Testis (tissue), 3 donors: ENCODE data around the gene SESN3. TPM values are rescaled to one million over a fixed set of nuclear protein-coding genes. Genes with fewer than 3 reads are reported as not detected.
"Not testable (repeated sequence)": the region's sequence is repeated elsewhere in the genome, so short reads cannot be mapped to it uniquely, and the experiment has no call there.

Experiments
- DNase-seq: peaks from one replicate; pipeline ENCODE4 v3.0.0-alpha.2; 2019
- H3K27ac ChIP-seq, 2 donors: fragments of 200-600 bp; sonication (generic); one replicate each; pipeline ENCODE4 v1.5.1; 2019
- H3K27me3 ChIP-seq: fragments of 200-600 bp; sonication (generic); one replicate; pipeline ENCODE4 v1.5.1; 2019
- H3K36me3 ChIP-seq: fragments of 200-600 bp; sonication (generic); one replicate; pipeline ENCODE4 v1.5.1; 2017; ENCODE audit warnings: low read depth; ENCODE audit errors: missing control alignments
- H3K4me1 ChIP-seq: fragments of 200-600 bp; sonication (generic); one replicate; pipeline ENCODE4 v1.5.1; 2019
- H3K4me3 ChIP-seq, 2 donors: fragments of 200-600 bp; sonication (generic); one replicate each; pipeline ENCODE4 v1.5.1; 2017 to 2019
- H3K9me3 ChIP-seq: fragments of 200-600 bp; sonication (generic); one replicate; pipeline ENCODE4 v1.5.1; 2017
- POLR2A ChIP-seq: fragments of 450-650 bp; IDR thresholded peaks from one replicate; pipeline ENCODE4 v1.6.1; 2017; ENCODE audit warnings: antibody characterized with exemption, mild to moderate bottlenecking, moderate library complexity
- WGBS, 2 donors: methylation state at CpG; one replicate each; pipeline ENCODE4 v1.1.5; 2018; 5-methylcytosine and 5-hydroxymethylcytosine counted together
- intact Hi-C: fragments of 100-400 bp; cut with DNase I; formaldehyde crosslinking; loops from one replicate; pipeline ENCODE4 v1.15.1; 2023; ENCODE audit warnings: low total_unique reads
- polyA plus RNA-seq: library from polyadenylated mRNA; stranded (reverse); fragments of 350-450 nt; fragmentation: Illumina TruSeq; extraction: RNeasy Lipid Tissue Mini Kit (QIAGEN cat#74804); gene quantifications from one replicate; pipeline ENCODE4 v1.2.3, GENCODE V29; 2014; ENCODE audit warnings: low read depth, low replicate concordance; ENCODE audit not compliant: insufficient read depth
- total RNA-seq, 2 donors: library from RNA; depleted of rRNA; stranded (reverse); fragments of >200 nt; gene quantifications; one replicate each; pipeline ENCODE4 v1.2.3, GENCODE V29; 2016
- TF ChIP-seq, protein P1 (sequence below), 3 experiments: fragments of 450-650 bp in 2 of 3; fragments of 200-600 bp in 1 of 3; sonication (generic) in 1 of 3; IDR thresholded peaks; one replicate each; pipeline ENCODE4 v1.5.1; 2016 to 2019; ENCODE audit warnings: antibody characterized with exemption in 3 of 3, mild to moderate bottlenecking in 2 of 3, moderate library complexity in 1 of 3

SESN3 gene
- total and polyA plus RNA-seq, 3 donors from 2014 or later, result 27.5 to 106 (median 66.9) TPM

DNA sequence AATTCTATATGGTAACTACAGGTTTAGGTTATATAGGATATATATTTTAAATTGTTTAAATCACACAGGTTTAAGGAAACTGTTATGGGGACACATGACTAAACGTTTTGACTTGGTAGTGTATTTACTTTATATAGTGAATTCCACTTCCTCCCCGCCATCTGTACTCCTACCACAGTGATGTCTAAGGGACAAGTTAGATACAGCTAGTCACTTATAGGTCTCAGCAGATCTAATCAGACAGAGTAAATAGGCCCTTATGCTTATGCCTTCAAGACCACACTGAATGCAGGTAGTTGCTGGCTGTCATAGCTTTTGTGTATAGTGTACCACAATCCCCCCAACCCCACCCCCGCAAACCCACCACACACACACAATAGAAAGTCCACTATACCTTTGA is 8.2 kb downstream of the SESN3 start:
- no peaks in the 10 kb centered on the region for H3K9me3 ChIP-seq
- no peak for DNase-seq
- TF ChIP-seq, protein P1, sequence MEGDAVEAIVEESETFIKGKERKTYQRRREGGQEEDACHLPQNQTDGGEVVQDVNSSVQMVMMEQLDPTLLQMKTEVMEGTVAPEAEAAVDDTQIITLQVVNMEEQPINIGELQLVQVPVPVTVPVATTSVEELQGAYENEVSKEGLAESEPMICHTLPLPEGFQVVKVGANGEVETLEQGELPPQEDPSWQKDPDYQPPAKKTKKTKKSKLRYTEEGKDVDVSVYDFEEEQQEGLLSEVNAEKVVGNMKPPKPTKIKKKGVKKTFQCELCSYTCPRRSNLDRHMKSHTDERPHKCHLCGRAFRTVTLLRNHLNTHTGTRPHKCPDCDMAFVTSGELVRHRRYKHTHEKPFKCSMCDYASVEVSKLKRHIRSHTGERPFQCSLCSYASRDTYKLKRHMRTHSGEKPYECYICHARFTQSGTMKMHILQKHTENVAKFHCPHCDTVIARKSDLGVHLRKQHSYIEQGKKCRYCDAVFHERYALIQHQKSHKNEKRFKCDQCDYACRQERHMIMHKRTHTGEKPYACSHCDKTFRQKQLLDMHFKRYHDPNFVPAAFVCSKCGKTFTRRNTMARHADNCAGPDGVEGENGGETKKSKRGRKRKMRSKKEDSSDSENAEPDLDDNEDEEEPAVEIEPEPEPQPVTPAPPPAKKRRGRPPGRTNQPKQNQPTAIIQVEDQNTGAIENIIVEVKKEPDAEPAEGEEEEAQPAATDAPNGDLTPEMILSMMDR (IDR thresholded peaks at IDR 0.05), result no peak
- TF ChIP-seq POLR2A, result no peak
- no peak overlapping the region for H3K27ac ChIP-seq
- 71 to 75% methylated on average over 3 of the region's 3 CpGs for WGBS, 2 donors
- H3K36me3 ChIP-seq, result no peaks in the 10 kb centered on the region
- no peak overlapping the region for H3K4me3 ChIP-seq
- H3K27me3 ChIP-seq, result no peaks in the 10 kb centered on the region
- peaks cover 5% of the 10 kb centered on the region for H3K4me1 ChIP-seq
- intact Hi-C loops, result no loop called here

DNA sequence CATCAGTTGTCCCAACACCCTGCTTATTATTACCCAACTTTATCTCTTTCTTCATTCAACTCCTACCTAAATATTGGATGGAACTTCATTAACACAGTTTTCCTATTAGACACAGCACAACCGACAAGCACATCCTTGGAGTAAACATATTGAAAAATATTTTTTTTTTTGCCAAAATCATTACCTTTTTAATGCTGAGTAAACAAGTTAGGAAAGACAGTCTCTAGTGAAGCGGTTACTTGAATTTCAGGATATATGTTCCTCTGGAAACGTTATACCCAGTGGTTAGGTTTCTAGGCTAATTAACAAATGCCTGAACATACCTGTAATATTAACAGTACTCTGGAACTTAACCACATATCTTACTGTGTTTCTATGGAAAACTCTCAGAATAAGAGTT is 11.4 kb downstream of the SESN3 start:
- 85 to 92% methylated on average over 3 of the region's 3 CpGs for WGBS, 2 donors
- Histone ChIP-seq H3K36me3 (no peaks in the 10 kb centered on the region), H3K27me3 (no peaks in the 10 kb centered on the region), H3K27ac (no peak overlapping the region), H3K4me1 (peaks cover 5% of the 10 kb centered on the region), H3K9me3 (no peaks in the 10 kb centered on the region), H3K4me3 (no peak overlapping the region)
- intact Hi-C loops, result no loop called here
- DNase-seq, result no peak
- TF ChIP-seq POLR2A, result no peak
- TF ChIP-seq, protein P1 (IDR thresholded peaks at IDR 0.05), result no peak

DNA sequence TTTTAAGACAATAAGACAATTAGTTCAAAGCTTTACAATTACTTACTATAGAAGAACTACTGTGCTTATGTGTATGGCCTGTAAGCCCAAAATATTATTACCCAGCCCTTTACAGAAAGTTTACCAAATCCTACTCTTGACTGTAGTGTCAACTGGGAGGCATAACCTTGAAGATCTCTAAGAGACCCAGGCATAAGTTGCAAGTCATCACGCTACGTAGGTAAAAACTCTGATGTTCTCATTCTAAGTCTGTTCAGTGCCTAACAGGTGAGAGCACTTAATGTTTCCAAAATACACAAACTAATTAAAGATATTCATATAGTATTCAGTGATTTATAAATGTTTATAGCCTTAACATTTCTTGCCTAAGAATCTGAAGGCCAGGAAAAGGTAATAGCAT is 12.9 kb downstream of the SESN3 start:
- peaks cover 2% of the 10 kb centered on the region for H3K4me1 ChIP-seq
- 59 to 74% methylated on average over 2 of the region's 2 CpGs for WGBS, 2 donors
- no peaks in the 10 kb centered on the region for H3K36me3 ChIP-seq
- H3K4me3 ChIP-seq, result no peak overlapping the region
- TF ChIP-seq, protein P1 (IDR thresholded peaks at IDR 0.05), result no peak
- no peak for TF ChIP-seq POLR2A
- intact Hi-C loops, result no loop called here
- no peak overlapping the region for H3K27ac ChIP-seq
- no peak for DNase-seq
- no peaks in the 10 kb centered on the region for H3K27me3 ChIP-seq
- H3K9me3 ChIP-seq, result no peaks in the 10 kb centered on the region

DNA sequence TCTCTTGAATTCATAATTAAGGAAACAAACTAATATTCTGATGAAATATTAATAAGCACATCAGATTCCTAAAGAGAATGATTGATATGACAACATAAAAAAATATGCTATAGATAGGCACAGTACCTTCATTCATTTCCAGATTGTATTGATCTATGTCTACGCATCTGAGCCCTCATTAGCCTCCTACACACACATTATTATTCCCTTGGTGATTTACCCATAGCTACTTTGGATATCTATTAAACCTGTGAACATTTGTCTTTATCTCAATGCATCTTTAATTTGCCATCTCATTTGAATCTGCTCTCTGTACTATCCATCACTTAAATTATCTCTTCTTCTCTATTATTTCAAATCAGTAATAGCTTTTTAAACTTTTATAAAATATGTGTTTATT is 18.4 kb downstream of the SESN3 start:
- TF ChIP-seq POLR2A, result no peak
- TF ChIP-seq, protein P1 (IDR thresholded peaks at IDR 0.05), result no peak
- no peak overlapping the region for H3K4me3 ChIP-seq
- no peaks in the 10 kb centered on the region for H3K27me3 ChIP-seq
- no peak for DNase-seq
- no peaks in the 10 kb centered on the region for H3K4me1 ChIP-seq
- no peaks in the 10 kb centered on the region for H3K36me3 ChIP-seq
- no peak overlapping the region for H3K27ac ChIP-seq
- WGBS, 2 donors, result 45 to 94% methylated on average over 1 of the region's 1 CpG
- intact Hi-C loops, result no loop called here
- no peaks in the 10 kb centered on the region for H3K9me3 ChIP-seq

DNA sequence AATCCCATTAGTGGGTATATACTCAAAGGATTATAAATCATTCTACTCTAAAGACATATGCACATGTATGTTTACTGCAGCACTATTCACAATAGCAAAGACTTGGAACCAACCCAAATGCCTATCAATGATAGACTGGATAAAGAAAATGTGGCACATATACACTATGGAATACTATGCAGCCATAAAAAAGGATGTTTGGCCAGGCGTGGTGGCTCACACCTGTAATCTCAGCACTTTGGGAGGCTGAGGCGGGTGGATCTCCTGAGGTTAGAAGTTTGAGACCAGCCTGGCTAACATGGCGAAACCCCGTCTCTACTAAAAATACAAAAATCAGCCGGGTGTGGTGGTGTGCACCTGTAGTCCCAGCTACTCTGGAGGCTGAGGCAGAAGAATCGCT is 21.5 kb downstream of the SESN3 start:
- H3K4me1 ChIP-seq, H3K27me3 ChIP-seq, H3K9me3 ChIP-seq, H3K4me3 ChIP-seq, DNase-seq, H3K27ac ChIP-seq, intact Hi-C loops, H3K36me3 ChIP-seq: not testable (repeated sequence)
- 72 to 87% methylated on average over 5 to 6 of the region's 6 CpGs for WGBS, 2 donors
